ENCODE results near the gene GRN.
"Not testable (repeated sequence)": the region's sequence is repeated elsewhere in the genome, so short reads cannot be mapped to it uniquely, and the experiment has no call there.

The GRN gene

GRCh38 chr17:44346064-44346844 is 1.2 kb downstream of the GRN start:
- DNase-seq: no peak

GRCh38 chr17:44347206-44348055 is 2.3 kb downstream of the GRN start:
- not testable (repeated sequence) for DNase-seq

GRCh38 chr17:44348234-44348987 is 3.3 kb downstream of the GRN start:
- DNase-seq: no peak

GRCh38 chr17:44348988-44349364 is 3.9 kb downstream of the GRN start:
- no peak for DNase-seq

- DNase-seq: no peak
These were observed 4.5 kb downstream of the GRN start for GRCh38 chr17:44349553-44350070.

GRCh38 chr17:44350733-44351226 is 5.7 kb downstream of the GRN start:
- peak; percentile 29 for DNase-seq

GRCh38 chr17:44351464-44351863 is 6.4 kb downstream of the GRN start:
- DNase-seq: no peak

- no peak for DNase-seq
These were observed 7.1 kb downstream of the GRN start for GRCh38 chr17:44351961-44352827.

- no peak for DNase-seq
These were observed 7.9 kb downstream of the GRN start for GRCh38 chr17:44352828-44353671.

GRCh38 chr17:44353672-44354331 is 8.7 kb downstream of the GRN start:
- no peak for DNase-seq

- DNase-seq: no peak
These were observed 9.8 kb downstream of the GRN start for GRCh38 chr17:44354582-44355561.

- no peak for DNase-seq
These were observed 10.6 kb downstream of the GRN start for GRCh38 chr17:44355642-44356099.

GRCh38 chr17:44356241-44356640 is 11.1 kb downstream of the GRN start:
- no peak for DNase-seq

GRCh38 chr17:44358066-44358465 is 13.0 kb downstream of the GRN start:
- no peak for DNase-seq

GRCh38 chr17:44359006-44359405 is 13.9 kb downstream of the GRN start:
- no peak for DNase-seq

GRCh38 chr17:44359458-44360143 is 14.5 kb downstream of the GRN start:
- no peak for DNase-seq

- no peak for DNase-seq
These were observed 15.0 kb downstream of the GRN start for GRCh38 chr17:44360144-44360533.

GRCh38 chr17:44360826-44361225 is 15.7 kb downstream of the GRN start:
- DNase-seq: no peak

Measured in T1000 (cell line).